Esophagus squamous epithelium (tissue), 5 donors: Measurements from ENCODE around the gene MRPS9. TPM values are rescaled to one million over a fixed set of nuclear protein-coding genes. Genes with fewer than 3 reads are reported as not detected.

Experiments
- DNase-seq: peaks from one replicate; lab custom pipeline; 2025; lab: John Stamatoyannopoulos, UW
- H3K27ac ChIP-seq, 4 donors: fragments of 200-600 bp; sonication (generic); one replicate each; pipeline ENCODE4 v1.5.1; 2016 to 2019; ENCODE audit warnings: mild to moderate bottlenecking in 1 of 4
- H3K27me3 ChIP-seq, 4 donors: fragments of 200-600 bp; sonication (generic); 1 replicate in 3 of 4; 2 replicates in 1 of 4; pipeline versions ENCODE4 v1.5.1 to v1.6.0; 2017 to 2021; ENCODE audit warnings: antibody characterized with exemption in 1 of 4
- H3K36me3 ChIP-seq, 3 donors: fragments of 200-600 bp; sonication (generic); one replicate each; pipeline ENCODE4 v1.5.1; 2016 to 2019
- H3K4me1 ChIP-seq, 3 donors: fragments of 200-600 bp; sonication (generic); one replicate each; pipeline ENCODE4 v1.5.1; 2017 to 2019
- H3K4me3 ChIP-seq, 4 donors: fragments of 200-600 bp; sonication (generic); 1 replicate in 3 of 4; 2 replicates in 1 of 4; pipeline ENCODE4 v1.5.1; 2016 to 2019; ENCODE audit warnings: mild to moderate bottlenecking in 2 of 4, moderate library complexity in 1 of 4
- H3K9me3 ChIP-seq, 3 donors: fragments of 200-600 bp; sonication (generic); one replicate each; pipeline ENCODE4 v1.5.1; 2016 to 2019
- CTCF ChIP-seq, 6 experiments: fragments of 450-650 bp in 4 of 6; fragments of 200-600 bp in 2 of 6; sonication (generic) in 2 of 6; IDR thresholded peaks; one replicate each; pipeline ENCODE4 v1.5.1; 2016 to 2019; ENCODE audit warnings: antibody characterized with exemption in 6 of 6, mild to moderate bottlenecking in 4 of 6, moderate library complexity in 4 of 6
- POLR2A ChIP-seq, 4 donors: fragments of 450-650 bp; IDR thresholded peaks; one replicate each; pipeline ENCODE4 v1.6.1; 2017; ENCODE audit warnings: antibody characterized with exemption in 4 of 4, mild to moderate bottlenecking in 4 of 4, moderate library complexity in 3 of 4
- WGBS, 2 donors: methylation state at CpG; one replicate each; pipeline ENCODE4 v1.1.5; 2018; 5-methylcytosine and 5-hydroxymethylcytosine counted together
- intact Hi-C: fragments of 100-400 bp; cut with DNase I; formaldehyde crosslinking; loops from one replicate; pipeline ENCODE4 v1.15.0; 2022
- total RNA-seq, 4 donors: library from RNA; depleted of rRNA; stranded (reverse); fragments of >200 nt; gene quantifications; one replicate each; pipeline ENCODE4 v1.1.0, GENCODE V29; 2016
- donor health status: DM: yes; HTN: yes; CAD: no.

Gene MRPS9
- total RNA-seq, 4 donors from 2014 or later, result 14.1 to 20.5 (median 18.8) TPM

- no peaks in the 10 kb centered on the region for H3K27me3 ChIP-seq
- peak overlapping the region; percentile 87 to 92 (median 88) for H3K27ac ChIP-seq
- WGBS, 2 donors, result 2 to 7% methylated on average over 10 to 16 of the region's 17 CpGs
- H3K4me3 ChIP-seq, result peak overlapping the region; percentile 79 to 92 (median 83)
- H3K4me1 ChIP-seq, result peaks cover 6 to 40% (median 6%) of the 10 kb centered on the region in 3 donors
- TF ChIP-seq POLR2A (IDR thresholded peaks at IDR 0.05) (no peak), CTCF (IDR thresholded peaks at IDR 0.05) (no peak)
- H3K9me3 ChIP-seq, result no peaks in the 10 kb centered on the region
- peaks cover 0 to 3% (median 0%) of the 10 kb centered on the region in 3 donors for H3K36me3 ChIP-seq
- intact Hi-C loops, result no loop called here
- no peak for DNase-seq
Observed at GRCh38 chr2:105038383-105039061, 653 bp downstream of the MRPS9 start.

- no peak for DNase-seq
- no peak overlapping the region for H3K4me3 ChIP-seq
- H3K27ac ChIP-seq, result no peak overlapping the region
- no peaks in the 10 kb centered on the region for H3K9me3 ChIP-seq
- peaks cover 6 to 40% (median 6%) of the 10 kb centered on the region in 3 donors for H3K4me1 ChIP-seq
- peaks cover 0 to 3% (median 0%) of the 10 kb centered on the region in 3 donors for H3K36me3 ChIP-seq
- TF ChIP-seq POLR2A (IDR thresholded peaks at IDR 0.05) (no peak), CTCF (IDR thresholded peaks at IDR 0.05) (no peak)
- no peaks in the 10 kb centered on the region for H3K27me3 ChIP-seq
- intact Hi-C loops, result no loop called here
Observed at GRCh38 chr2:105039559-105039958, 1.7 kb downstream of the MRPS9 start.

GRCh38 chr2:105042189-105042588, 4.3 kb downstream of the MRPS9 start:
- H3K4me1 ChIP-seq, result peaks cover 6 to 35% (median 6%) of the 10 kb centered on the region in 3 donors
- H3K27ac ChIP-seq, result no peak overlapping the region
- no peak for DNase-seq
- no peak for TF ChIP-seq CTCF (IDR thresholded peaks at IDR 0.05)
- no peak for TF ChIP-seq POLR2A (IDR thresholded peaks at IDR 0.05)
- H3K27me3 ChIP-seq, result no peaks in the 10 kb centered on the region
- no peak overlapping the region for H3K4me3 ChIP-seq
- intact Hi-C loops, result no loop called here
- peaks cover 0 to 12% (median 0%) of the 10 kb centered on the region in 3 donors for H3K36me3 ChIP-seq
- WGBS, 2 donors, result 100% methylated on average over 1 of the region's 2 CpGs
- no peaks in the 10 kb centered on the region for H3K9me3 ChIP-seq

GRCh38 chr2:105052773-105053172, 14.9 kb downstream of the MRPS9 start:
- Histone ChIP-seq H3K27me3 (no peaks in the 10 kb centered on the region), H3K9me3 (no peaks in the 10 kb centered on the region), H3K4me3 (no peak overlapping the region), H3K36me3 (peaks cover 0 to 28% (median 0%) of the 10 kb centered on the region in 3 donors), H3K27ac (no peak overlapping the region), H3K4me1 (no peaks in the 10 kb centered on the region)
- WGBS, 2 donors, result 90 to 100% methylated on average over 1 of the region's 1 CpG
- intact Hi-C loops, result no loop called here
- TF ChIP-seq POLR2A (IDR thresholded peaks at IDR 0.05), result no peak
- no peak for TF ChIP-seq CTCF (IDR thresholded peaks at IDR 0.05)
- no peak for DNase-seq

- intact Hi-C loops, result no loop called here
- Histone ChIP-seq H3K27ac (no peak overlapping the region), H3K27me3 (no peaks in the 10 kb centered on the region), H3K9me3 (no peaks in the 10 kb centered on the region), H3K36me3 (peaks cover 0 to 18% (median 0%) of the 10 kb centered on the region in 3 donors), H3K4me3 (no peak overlapping the region), H3K4me1 (no peaks in the 10 kb centered on the region)
- 82 to 98% methylated on average over 2 of the region's 2 CpGs for WGBS, 2 donors
- TF ChIP-seq CTCF (IDR thresholded peaks at IDR 0.05) (no peak), POLR2A (IDR thresholded peaks at IDR 0.05) (no peak)
- DNase-seq, result no peak
Observed at GRCh38 chr2:105055613-105056012, 17.7 kb downstream of the MRPS9 start.
